Hepatocyte (in vitro differentiated cells): ENCODE measurements around the gene WBP1L. TPM values are rescaled to one million over a fixed set of nuclear protein-coding genes. Genes with fewer than 3 reads are reported as not detected.

Experiments
- DNase-seq: peaks from one replicate; pipeline ENCODE4 v3.0.0-alpha.2; 2016; ENCODE audit warnings: low spot score
- H2AFZ ChIP-seq: fragments of 200-600 bp; sonication (generic); 2 replicates; pipeline ENCODE4 v1.6.0; 2016; ENCODE audit warnings: antibody characterized with exemption, mild to moderate bottlenecking
- H3K27ac ChIP-seq: fragments of 200-600 bp; sonication (generic); 2 replicates; pipeline ENCODE4 v1.5.1; 2016; ENCODE audit warnings: mild to moderate bottlenecking
- H3K27me3 ChIP-seq: fragments of 200-600 bp; sonication (generic); 2 replicates; pipeline ENCODE4 v1.6.1; 2016
- H3K36me3 ChIP-seq: fragments of 200-600 bp; sonication (generic); replicated peaks from 2 replicates; pipeline ENCODE4 v1.5.1; 2016; ENCODE audit warnings: low read depth; ENCODE audit not compliant: insufficient read depth
- H3K4me1 ChIP-seq: fragments of 200-600 bp; sonication (generic); 2 replicates; pipeline ENCODE4 v1.5.1; 2016; ENCODE audit warnings: mild to moderate bottlenecking, moderate library complexity; ENCODE audit not compliant: insufficient read depth
- H3K4me2 ChIP-seq: fragments of 200-600 bp; sonication (generic); 2 replicates; pipeline ENCODE4 v1.6.0; 2016
- H3K4me3 ChIP-seq: fragments of 200-600 bp; sonication (generic); 2 replicates; pipeline ENCODE4 v1.5.1; 2016; ENCODE audit warnings: mild to moderate bottlenecking
- H3K79me2 ChIP-seq: fragments of 200-600 bp; sonication (generic); 2 replicates; pipeline ENCODE4 v1.6.0; 2017; ENCODE audit warnings: mild to moderate bottlenecking
- H3K9me2 ChIP-seq: fragments of 200-600 bp; sonication (generic); replicated peaks from 2 replicates; pipeline ENCODE4 v1.6.0; 2017; ENCODE audit warnings: mild to moderate bottlenecking; ENCODE audit not compliant: insufficient read depth
- H3K9me3 ChIP-seq: fragments of 200-600 bp; sonication (generic); 2 replicates; pipeline ENCODE4 v1.5.1; 2016; ENCODE audit warnings: low read depth, mild to moderate bottlenecking
- H4K20me1 ChIP-seq: fragments of 200-600 bp; sonication (generic); 2 replicates; pipeline ENCODE4 v1.6.0; 2016; ENCODE audit warnings: mild to moderate bottlenecking; ENCODE audit not compliant: insufficient read depth, poor library complexity, severe bottlenecking
- CTCF ChIP-seq: fragments of 200-600 bp; sonication (generic); IDR thresholded peaks from 2 replicates; pipeline ENCODE4 v1.5.1; 2016; ENCODE audit warnings: antibody characterized with exemption, mild to moderate bottlenecking; ENCODE audit not compliant: poor library complexity
- EZH2 ChIP-seq: fragments of 200-600 bp; sonication (generic); IDR thresholded peaks from 2 replicates; pipeline ENCODE4 v1.6.1; 2016; ENCODE audit warnings: antibody characterized with exemption, mild to moderate bottlenecking, borderline replicate concordance
- EZH2phosphoT487 ChIP-seq: fragments of 200-600 bp; sonication (generic); IDR thresholded peaks from one replicate; pipeline ENCODE4 v1.6.1; 2018; ENCODE audit warnings: antibody characterized with exemption, mild to moderate bottlenecking, low read depth, moderate library complexity; ENCODE audit not compliant: unreplicated experiment, severe bottlenecking
- WGBS: methylation state at CpG from one replicate; pipeline ENCODE4 v1.1.6; 2016; ENCODE audit warnings: low lambda C conversion rate; ENCODE audit errors: missing lambda C conversion rate; 5-methylcytosine and 5-hydroxymethylcytosine counted together
- polyA plus RNA-seq: library from polyadenylated mRNA; unstranded; fragments of >200 nt; fragmentation: Nextera tagmentation; extraction: Ambion mirVana; gene quantifications from 2 replicates; pipeline ENCODE4 v1.2.1, GENCODE V29; 2016
- total RNA-seq: library from RNA; depleted of rRNA; stranded (reverse); fragments of >200 nt; gene quantifications from 2 replicates; pipeline ENCODE4 v1.2.3, GENCODE V29; 2014

Gene WBP1L
- total and polyA plus RNA-seq, 2 experiments from 2014 or later: 21.6 to 57.1 TPM

GRCh38 chr10:102720337-102720736 lies 23.4 kb upstream of the WBP1L start:
- 96% methylated on average over 3 of the region's 3 CpGs for WGBS
- TF ChIP-seq EZH2 (no peak), CTCF (no peak), EZH2phosphoT487 (no peak)

GRCh38 chr10:102720775-102721301 lies 22.9 kb upstream of the WBP1L start:
- Histone ChIP-seq H2AFZ (no peak overlapping the region), H3K79me2 (peaks cover 48% of the 10 kb centered on the region), H3K36me3 (no peaks in the 10 kb centered on the region), H3K27me3 (no peaks in the 10 kb centered on the region), H3K27ac (no peak overlapping the region), H3K4me3 (no peak overlapping the region), H3K9me3 (no peaks in the 10 kb centered on the region), H3K4me1 (peaks cover 12% of the 10 kb centered on the region), H4K20me1 (no peaks in the 10 kb centered on the region), H3K4me2 (no peak overlapping the region), H3K9me2 (no peaks in the 10 kb centered on the region)
- 87% methylated on average over 6 of the region's 6 CpGs for WGBS
- DNase-seq: no peak
- no peak for TF ChIP-seq CTCF
- TF ChIP-seq EZH2: no peak
- TF ChIP-seq EZH2phosphoT487: no peak

More at GRCh38 chr10:102720337-102720736, 23.4 kb upstream of the WBP1L start:
- H3K4me1 ChIP-seq: peaks cover 17% of the 10 kb centered on the region
- no peaks in the 10 kb centered on the region for H4K20me1 ChIP-seq
- H3K36me3 ChIP-seq: no peaks in the 10 kb centered on the region
- no peaks in the 10 kb centered on the region for H3K27me3 ChIP-seq
- H2AFZ ChIP-seq: no peak overlapping the region
- H3K9me3 ChIP-seq: no peaks in the 10 kb centered on the region
- DNase-seq: no peak
- H3K4me2 ChIP-seq: no peak overlapping the region
- H3K27ac ChIP-seq: no peak overlapping the region
- no peak overlapping the region for H3K4me3 ChIP-seq
- no peaks in the 10 kb centered on the region for H3K9me2 ChIP-seq
- peaks cover 53% of the 10 kb centered on the region for H3K79me2 ChIP-seq

GRCh38 chr10:102721954-102722353 lies 21.8 kb upstream of the WBP1L start:
- no peak overlapping the region for H3K4me3 ChIP-seq
- no peaks in the 10 kb centered on the region for H3K9me3 ChIP-seq
- peaks cover 11% of the 10 kb centered on the region for H3K4me1 ChIP-seq
- no peak overlapping the region for H2AFZ ChIP-seq
- H3K36me3 ChIP-seq: no peaks in the 10 kb centered on the region
- peaks cover 39% of the 10 kb centered on the region for H3K79me2 ChIP-seq
- H3K27ac ChIP-seq: no peak overlapping the region
- no peak overlapping the region for H3K4me2 ChIP-seq
- WGBS: 75% methylated on average over 4 of the region's 4 CpGs
- no peaks in the 10 kb centered on the region for H4K20me1 ChIP-seq
- DNase-seq: no peak
- H3K9me2 ChIP-seq: no peaks in the 10 kb centered on the region
- TF ChIP-seq EZH2 (no peak), CTCF (no peak), EZH2phosphoT487 (no peak)
- H3K27me3 ChIP-seq: no peaks in the 10 kb centered on the region
